Measurements from ENCODE around the gene QPCTL. TPM values are rescaled to one million over a fixed set of nuclear protein-coding genes. Genes with fewer than 3 reads are reported as not detected.
A peak's percentile ranks its signal among the peaks of the same experiment; 100 is the strongest.

Gene QPCTL
- total and polyA plus RNA-seq, 10 of the 15 experiments (the other 5 are each of a cell fraction or from before 2014, with no cell fraction given): 1.1 to 22.6 (median 11.2) TPM

DNA sequence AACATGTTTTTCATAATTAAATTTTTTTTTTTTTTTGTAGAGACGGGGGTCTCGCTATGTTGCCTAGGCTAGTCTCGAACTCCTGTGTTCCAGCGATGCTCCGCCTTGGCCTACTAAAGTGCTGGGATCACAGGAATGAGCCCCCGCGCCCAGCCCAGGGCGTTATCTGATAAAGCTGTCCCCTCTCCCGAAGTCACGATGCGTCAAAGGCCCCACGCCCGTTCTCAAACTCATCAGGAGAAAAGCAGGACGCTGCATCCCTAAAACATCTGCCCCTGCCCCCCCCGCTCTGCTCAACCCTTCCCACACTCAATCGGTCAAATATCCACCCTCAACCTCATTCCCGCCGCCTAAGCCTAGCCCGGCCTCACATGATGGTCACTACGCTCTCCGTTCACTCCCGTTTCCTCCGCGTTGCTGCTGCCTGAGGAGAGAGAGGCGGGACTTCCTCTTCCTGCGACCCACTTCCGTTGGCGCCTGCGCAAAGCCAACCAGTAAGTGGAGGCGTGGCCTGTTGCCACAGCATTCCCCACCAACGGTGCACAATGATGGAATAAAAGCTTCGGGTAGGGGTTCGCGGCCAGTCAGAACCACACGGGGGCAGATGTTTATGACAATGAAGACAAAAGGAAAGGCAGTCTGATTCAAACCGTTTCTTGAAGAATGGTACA is 815 bp upstream of the QPCTL start, which contains the start of gene SNRPD2 (continued):
- TF ChIP-seq DPF2 (IDR thresholded peaks at IDR 0.05): no peak
- TF ChIP-seq EP300 (IDR thresholded peaks at IDR 0.05; ENCODE audit: borderline replicate concordance in 1 of 2, control insufficient read depth in 1 of 2, low read depth in 2 of 2, low read length in 2 of 2): peak; percentile 5 to 16; a peak in 1 of 4 replicates
- TF ChIP-seq, protein P1, sequence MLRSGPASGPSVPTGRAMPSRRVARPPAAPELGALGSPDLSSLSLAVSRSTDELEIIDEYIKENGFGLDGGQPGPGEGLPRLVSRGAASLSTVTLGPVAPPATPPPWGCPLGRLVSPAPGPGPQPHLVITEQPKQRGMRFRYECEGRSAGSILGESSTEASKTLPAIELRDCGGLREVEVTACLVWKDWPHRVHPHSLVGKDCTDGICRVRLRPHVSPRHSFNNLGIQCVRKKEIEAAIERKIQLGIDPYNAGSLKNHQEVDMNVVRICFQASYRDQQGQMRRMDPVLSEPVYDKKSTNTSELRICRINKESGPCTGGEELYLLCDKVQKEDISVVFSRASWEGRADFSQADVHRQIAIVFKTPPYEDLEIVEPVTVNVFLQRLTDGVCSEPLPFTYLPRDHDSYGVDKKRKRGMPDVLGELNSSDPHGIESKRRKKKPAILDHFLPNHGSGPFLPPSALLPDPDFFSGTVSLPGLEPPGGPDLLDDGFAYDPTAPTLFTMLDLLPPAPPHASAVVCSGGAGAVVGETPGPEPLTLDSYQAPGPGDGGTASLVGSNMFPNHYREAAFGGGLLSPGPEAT (IDR thresholded peaks at IDR 0.05; ENCODE audit: low read depth): peak; percentile 70; the same call in 1 of the 2 replicates
- TF ChIP-seq, protein P2, sequence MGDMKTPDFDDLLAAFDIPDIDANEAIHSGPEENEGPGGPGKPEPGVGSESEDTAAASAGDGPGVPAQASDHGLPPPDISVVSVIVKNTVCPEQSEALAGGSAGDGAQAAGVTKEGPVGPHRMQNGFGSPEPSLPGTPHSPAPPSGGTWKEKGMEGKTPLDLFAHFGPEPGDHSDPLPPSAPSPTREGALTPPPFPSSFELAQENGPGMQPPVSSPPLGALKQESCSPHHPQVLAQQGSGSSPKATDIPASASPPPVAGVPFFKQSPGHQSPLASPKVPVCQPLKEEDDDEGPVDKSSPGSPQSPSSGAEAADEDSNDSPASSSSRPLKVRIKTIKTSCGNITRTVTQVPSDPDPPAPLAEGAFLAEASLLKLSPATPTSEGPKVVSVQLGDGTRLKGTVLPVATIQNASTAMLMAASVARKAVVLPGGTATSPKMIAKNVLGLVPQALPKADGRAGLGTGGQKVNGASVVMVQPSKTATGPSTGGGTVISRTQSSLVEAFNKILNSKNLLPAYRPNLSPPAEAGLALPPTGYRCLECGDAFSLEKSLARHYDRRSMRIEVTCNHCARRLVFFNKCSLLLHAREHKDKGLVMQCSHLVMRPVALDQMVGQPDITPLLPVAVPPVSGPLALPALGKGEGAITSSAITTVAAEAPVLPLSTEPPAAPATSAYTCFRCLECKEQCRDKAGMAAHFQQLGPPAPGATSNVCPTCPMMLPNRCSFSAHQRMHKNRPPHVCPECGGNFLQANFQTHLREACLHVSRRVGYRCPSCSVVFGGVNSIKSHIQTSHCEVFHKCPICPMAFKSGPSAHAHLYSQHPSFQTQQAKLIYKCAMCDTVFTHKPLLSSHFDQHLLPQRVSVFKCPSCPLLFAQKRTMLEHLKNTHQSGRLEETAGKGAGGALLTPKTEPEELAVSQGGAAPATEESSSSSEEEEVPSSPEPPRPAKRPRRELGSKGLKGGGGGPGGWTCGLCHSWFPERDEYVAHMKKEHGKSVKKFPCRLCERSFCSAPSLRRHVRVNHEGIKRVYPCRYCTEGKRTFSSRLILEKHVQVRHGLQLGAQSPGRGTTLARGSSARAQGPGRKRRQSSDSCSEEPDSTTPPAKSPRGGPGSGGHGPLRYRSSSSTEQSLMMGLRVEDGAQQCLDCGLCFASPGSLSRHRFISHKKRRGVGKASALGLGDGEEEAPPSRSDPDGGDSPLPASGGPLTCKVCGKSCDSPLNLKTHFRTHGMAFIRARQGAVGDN (IDR thresholded peaks at IDR 0.05): no peak
- TF ChIP-seq EZH2 (IDR thresholded peaks at IDR 0.05; ENCODE audit: borderline replicate concordance, control insufficient read depth, low read depth, low read length): no peak
- TF ChIP-seq HDAC6 (IDR thresholded peaks at IDR 0.05; ENCODE audit: unreplicated experiment): no peak
- TF ChIP-seq HDAC2 (IDR thresholded peaks at IDR 0.05): 0 out of 2 replicates have a peak, but pooled peaks have one; percentile 84
- TF ChIP-seq JUNB (IDR thresholded peaks at IDR 0.05): no peak
- peak; percentile 97 for TF ChIP-seq POLR2A (IDR thresholded peaks at IDR 0.05; ENCODE audit: low read depth, low read length)
- TF ChIP-seq, protein P3, sequence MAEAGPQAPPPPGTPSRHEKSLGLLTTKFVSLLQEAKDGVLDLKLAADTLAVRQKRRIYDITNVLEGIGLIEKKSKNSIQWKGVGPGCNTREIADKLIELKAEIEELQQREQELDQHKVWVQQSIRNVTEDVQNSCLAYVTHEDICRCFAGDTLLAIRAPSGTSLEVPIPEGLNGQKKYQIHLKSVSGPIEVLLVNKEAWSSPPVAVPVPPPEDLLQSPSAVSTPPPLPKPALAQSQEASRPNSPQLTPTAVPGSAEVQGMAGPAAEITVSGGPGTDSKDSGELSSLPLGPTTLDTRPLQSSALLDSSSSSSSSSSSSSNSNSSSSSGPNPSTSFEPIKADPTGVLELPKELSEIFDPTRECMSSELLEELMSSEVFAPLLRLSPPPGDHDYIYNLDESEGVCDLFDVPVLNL (IDR thresholded peaks at IDR 0.05; ENCODE audit: low read depth, low read length): no peak
- TF ChIP-seq, protein P4, sequence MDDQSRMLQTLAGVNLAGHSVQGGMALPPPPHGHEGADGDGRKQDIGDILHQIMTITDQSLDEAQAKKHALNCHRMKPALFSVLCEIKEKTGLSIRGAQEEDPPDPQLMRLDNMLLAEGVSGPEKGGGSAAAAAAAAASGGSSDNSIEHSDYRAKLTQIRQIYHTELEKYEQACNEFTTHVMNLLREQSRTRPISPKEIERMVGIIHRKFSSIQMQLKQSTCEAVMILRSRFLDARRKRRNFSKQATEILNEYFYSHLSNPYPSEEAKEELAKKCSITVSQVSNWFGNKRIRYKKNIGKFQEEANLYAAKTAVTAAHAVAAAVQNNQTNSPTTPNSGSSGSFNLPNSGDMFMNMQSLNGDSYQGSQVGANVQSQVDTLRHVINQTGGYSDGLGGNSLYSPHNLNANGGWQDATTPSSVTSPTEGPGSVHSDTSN (IDR thresholded peaks at IDR 0.05; ENCODE audit: insufficient replicate concordance, low read depth, low read length): no peak
- no peak for TF ChIP-seq KDM1A (IDR thresholded peaks at IDR 0.05; ENCODE audit: borderline replicate concordance)
- no peak for TF ChIP-seq SREBF1 (IDR thresholded peaks at IDR 0.05; ENCODE audit: low read length)
- no peak for TF ChIP-seq ZZZ3 (IDR thresholded peaks at IDR 0.05; ENCODE audit: control insufficient read depth, insufficient read length, low read depth)
- TF ChIP-seq, protein P5, sequence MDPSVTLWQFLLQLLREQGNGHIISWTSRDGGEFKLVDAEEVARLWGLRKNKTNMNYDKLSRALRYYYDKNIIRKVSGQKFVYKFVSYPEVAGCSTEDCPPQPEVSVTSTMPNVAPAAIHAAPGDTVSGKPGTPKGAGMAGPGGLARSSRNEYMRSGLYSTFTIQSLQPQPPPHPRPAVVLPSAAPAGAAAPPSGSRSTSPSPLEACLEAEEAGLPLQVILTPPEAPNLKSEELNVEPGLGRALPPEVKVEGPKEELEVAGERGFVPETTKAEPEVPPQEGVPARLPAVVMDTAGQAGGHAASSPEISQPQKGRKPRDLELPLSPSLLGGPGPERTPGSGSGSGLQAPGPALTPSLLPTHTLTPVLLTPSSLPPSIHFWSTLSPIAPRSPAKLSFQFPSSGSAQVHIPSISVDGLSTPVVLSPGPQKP (IDR thresholded peaks at IDR 0.05; ENCODE audit: low read depth, low read length): peak; percentile 27
- no peak for TF ChIP-seq ATF7 (IDR thresholded peaks at IDR 0.05; ENCODE audit: low read depth)
- TF ChIP-seq NFIC (IDR thresholded peaks at IDR 0.05; ENCODE audit: low read depth, low read length): no peak
- TF ChIP-seq MEF2B (IDR thresholded peaks at IDR 0.05; ENCODE audit: partially characterized antibody, poor library complexity, severe bottlenecking): no peak
- no peak for TF ChIP-seq ZSCAN29 (IDR thresholded peaks at IDR 0.05)
- TF ChIP-seq BRCA1 (IDR thresholded peaks at IDR 0.05; ENCODE audit: low read depth, low read length): no peak
- TF ChIP-seq ZBED1 (IDR thresholded peaks at IDR 0.05; ENCODE audit: borderline replicate concordance): no peak
- no peak for TF ChIP-seq EED (IDR thresholded peaks at IDR 0.05; ENCODE audit: low read depth)
- no peak for TF ChIP-seq SMC3 (IDR thresholded peaks at IDR 0.05; ENCODE audit: borderline replicate concordance, low read length)
